Transverse colon (tissue), 3 donors: ENCODE results near the gene NPEPL1.

Experiments used
- CTCF ChIP-seq, 5 experiments: fragments of 200-600 bp in 3 of 5; fragments of 450-650 bp in 2 of 5; sonication (generic) in 3 of 5; IDR thresholded peaks; 1 replicate in 2 of 5; 2 replicates in 3 of 5; pipeline ENCODE4 v1.5.1; 2016 to 2017; ENCODE audit warnings: antibody characterized with exemption in 5 of 5, inconsistent platforms in 3 of 5, mild to moderate bottlenecking in 2 of 5, moderate library complexity in 1 of 5
- EP300 ChIP-seq: sonication (generic); formaldehyde crosslinking; IDR thresholded peaks from one replicate; pipeline ENCODE4 v1.6.1; 2017; ENCODE audit warnings: antibody characterized with exemption, low read depth
- POLR2A ChIP-seq: fragments of 450-650 bp; IDR thresholded peaks from one replicate; pipeline ENCODE4 v1.6.1; 2016; ENCODE audit warnings: antibody characterized with exemption, mild to moderate bottlenecking, moderate library complexity

DNA sequence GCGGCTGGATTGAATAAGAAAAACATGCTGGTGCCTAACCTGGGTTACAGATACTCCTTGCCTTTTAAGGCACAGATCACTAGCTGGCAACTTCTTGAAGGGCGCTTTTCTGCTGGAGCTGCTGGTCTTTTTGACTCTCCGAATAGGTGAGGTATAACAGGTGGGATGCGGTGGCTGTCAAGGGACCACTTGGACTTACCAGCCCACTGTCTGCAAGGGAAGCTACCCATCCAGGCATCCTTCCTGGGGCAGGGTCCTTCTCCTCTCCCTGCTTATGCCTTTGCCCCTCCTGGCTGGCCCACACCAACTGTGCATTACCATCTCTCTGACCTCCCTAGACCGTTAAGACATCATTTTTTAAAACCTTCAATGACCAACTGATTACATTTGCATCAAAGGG is 57.4 kb downstream of the NPEPL1 start:
- no peak for TF ChIP-seq CTCF (IDR thresholded peaks at IDR 0.05)
- TF ChIP-seq EP300: no peak
- TF ChIP-seq POLR2A: no peak
